HCT116 (cell line): Measurements from ENCODE around the gene ATP11B. TPM values are rescaled to one million over a fixed set of nuclear protein-coding genes. Genes with fewer than 3 reads are reported as not detected.

ENCODE experiments used
- ATAC-seq: fragments of 200-7000 bp; cut with Tn5 transposase; 2 replicates; pipeline ENCODE4 v1.9.1; 2020; ENCODE audit warnings: mild to moderate bottlenecking, moderate library complexity
- BruUV-seq: library from RNA; stranded (reverse); fragments of 400-500 nt; replicated peaks from 2 replicates; lab custom pipeline; 2021; lab: Mats Ljungman, UMichigan
- CTCF ChIA-PET: fragments of 300-600 bp; sonication (Branson Sonifier 250); formaldehyde crosslinking; loops from one replicate; lab custom pipeline; 2021; ENCODE audit warnings: antibody characterized with exemption; lab: Charles Lee
- POLR2A ChIA-PET: fragments of 300-600, 350-600 bp; sonication (Branson Sonifier 250); formaldehyde crosslinking; loops from one replicate; lab custom pipeline; 2021; ENCODE audit warnings: antibody characterized with exemption; lab: Charles Lee
- RAD21 ChIA-PET, 2 experiments: fragments of 300-600 bp; sonication (Branson Sonifier 250); formaldehyde crosslinking; loops; one replicate each; lab custom pipeline; 2023; ENCODE audit warnings: low total read pairs in 2 of 2; ENCODE audit not compliant: uncharacterized antibody in 2 of 2, unreplicated experiment in 2 of 2, low non-redundant PET in 1 of 2; lab: Charles Lee
- DNase-seq: peaks from one replicate; pipeline ENCODE4 v3.0.0-alpha.2; 2010; ENCODE audit warnings: low read depth, low spot score
- H2AFZ ChIP-seq: fragments of 200-600 bp; shearing (Covaris generic), sonication (generic); 2 replicates; pipeline ENCODE4 v1.6.1; 2017; ENCODE audit warnings: low read depth, mixed run types, mixed read lengths, antibody characterized with exemption, low read length; ENCODE audit not compliant: poor library complexity, severe bottlenecking
- H3K27ac ChIP-seq: 2 replicates; pipeline ENCODE4 v1.5.1; 2012; ENCODE audit warnings: low read depth, low read length
- H3K27me3 ChIP-seq: fragments of 200-600 bp; sonication (generic); 2 replicates; pipeline ENCODE4 v1.6.1; 2016; ENCODE audit warnings: mixed run types, low read length, mixed read lengths; ENCODE audit not compliant: insufficient read depth
- H3K36me3 ChIP-seq, 2 experiments: fragments of 200-500 bp in 1 of 2; fragments of 200-600 bp in 1 of 2; sonication (Bioruptor generic) in 1 of 2; sonication (generic) in 1 of 2; 2 replicates each; pipeline versions ENCODE4 v1.5.1 to v1.6.1; 2014 to 2016; ENCODE audit warnings: low read length in 2 of 2, inconsistent platforms in 1 of 2, mixed read lengths in 1 of 2, mixed run types in 1 of 2; ENCODE audit not compliant: insufficient read depth in 2 of 2, control insufficient read depth in 1 of 2
- H3K4me1 ChIP-seq, 2 experiments: fragments of 200-600 bp in 1 of 2; sonication (generic) in 1 of 2; 2 replicates each; pipeline versions ENCODE4 v1.5.1 to v1.6.1; 2012 to 2017; ENCODE audit warnings: low read length in 2 of 2, inconsistent platforms in 1 of 2, mild to moderate bottlenecking in 1 of 2, mixed read lengths in 1 of 2, mixed run types in 1 of 2, moderate library complexity in 1 of 2; ENCODE audit not compliant: insufficient read depth in 2 of 2, control insufficient read depth in 1 of 2
- H3K4me2 ChIP-seq: fragments of 200-600 bp; sonication (generic); 2 replicates; pipeline ENCODE4 v1.6.1; 2017; ENCODE audit warnings: mixed run types, low read length, mixed read lengths
- H3K4me3 ChIP-seq, 2 experiments: fragments of 200-600 bp in 1 of 2; sonication (generic) in 1 of 2; replicated peaks in 1 of 2; 2 replicates each; pipeline ENCODE4 v1.5.1; 2011 to 2016; ENCODE audit warnings: low read length in 2 of 2, control low read depth in 1 of 2, low read depth in 1 of 2, mild to moderate bottlenecking in 1 of 2, mixed read lengths in 1 of 2, mixed run types in 1 of 2
- H3K79me2 ChIP-seq: fragments of 200-600 bp; sonication (generic); 2 replicates; pipeline ENCODE4 v1.6.1; 2017; ENCODE audit warnings: mild to moderate bottlenecking, mixed run types, low read length, moderate library complexity, mixed read lengths; ENCODE audit not compliant: insufficient read depth
- H3K9ac ChIP-seq: fragments of 200-600 bp; sonication (generic); 2 replicates; pipeline ENCODE4 v1.6.1; 2016; ENCODE audit warnings: low read length, mixed read lengths
- H3K9me2 ChIP-seq: fragments of 200-600 bp; sonication (generic), shearing (Covaris generic); 2 replicates; pipeline ENCODE4 v1.6.1; 2017; ENCODE audit warnings: mixed run types, mild to moderate bottlenecking, moderate library complexity; ENCODE audit not compliant: insufficient read depth
- H3K9me3 ChIP-seq, 2 experiments: fragments of 200-500 bp in 1 of 2; fragments of 200-600 bp in 1 of 2; sonication (Bioruptor generic) in 1 of 2; sonication (generic) in 1 of 2; 2 replicates each; pipeline ENCODE4 v1.6.1; 2014 to 2017; ENCODE audit warnings: low read length in 2 of 2, mixed read lengths in 2 of 2, inconsistent platforms in 1 of 2, low read depth in 1 of 2, mild to moderate bottlenecking in 1 of 2, mixed run types in 1 of 2, moderate library complexity in 1 of 2; ENCODE audit not compliant: control insufficient read depth in 1 of 2, insufficient read depth in 1 of 2
- H4K20me1 ChIP-seq: fragments of 200-600 bp; sonication (generic), shearing (Covaris generic); 2 replicates; pipeline ENCODE4 v1.6.1; 2017; ENCODE audit warnings: mixed run types, mild to moderate bottlenecking, moderate library complexity; ENCODE audit not compliant: insufficient read depth
- CBX3 ChIP-seq: IDR thresholded peaks from 2 replicates; pipeline ENCODE4 v1.6.1; 2012; ENCODE audit warnings: low read depth
- CEBPB ChIP-seq: IDR thresholded peaks from 2 replicates; pipeline ENCODE4 v1.6.1; 2012; ENCODE audit warnings: low read depth
- EGR1 ChIP-seq: IDR thresholded peaks from 2 replicates; pipeline ENCODE4 v1.6.1; 2012; ENCODE audit warnings: low read depth
- ELF1 ChIP-seq: IDR thresholded peaks from 2 replicates; pipeline ENCODE4 v1.6.1; 2012; ENCODE audit warnings: low read depth, borderline replicate concordance
- EZH2phosphoT487 ChIP-seq: fragments of 200-600 bp; IDR thresholded peaks from 2 replicates; pipeline ENCODE4 v1.6.1; 2018; ENCODE audit warnings: antibody characterized with exemption, borderline replicate concordance
- FOSL1 ChIP-seq: IDR thresholded peaks from 2 replicates; pipeline ENCODE4 v1.6.1; 2012; ENCODE audit warnings: low read depth
- JUND ChIP-seq: IDR thresholded peaks from 2 replicates; pipeline ENCODE4 v1.6.1; 2012
- POLR2AphosphoS5 ChIP-seq: IDR thresholded peaks from 2 replicates; pipeline ENCODE4 v1.6.1; 2011; ENCODE audit warnings: mild to moderate bottlenecking, low read depth, low read length, moderate library complexity
- RAD21 ChIP-seq: IDR thresholded peaks from 2 replicates; pipeline ENCODE4 v1.6.1; 2012; ENCODE audit warnings: low read depth, mild to moderate bottlenecking
- SIN3A ChIP-seq: IDR thresholded peaks from 2 replicates; pipeline ENCODE4 v1.6.1; 2012; ENCODE audit warnings: low read depth
- SP1 ChIP-seq: IDR thresholded peaks from 2 replicates; pipeline ENCODE4 v1.6.1; 2012; ENCODE audit warnings: low read depth
- SRF ChIP-seq: IDR thresholded peaks from 2 replicates; pipeline ENCODE4 v1.6.1; 2012; ENCODE audit warnings: low read depth
- TCF7L2 ChIP-seq: IDR thresholded peaks from 2 replicates; pipeline ENCODE4 v1.7.0; 2011; ENCODE audit warnings: borderline replicate concordance, inconsistent platforms; ENCODE audit not compliant: insufficient read depth, insufficient read length; ENCODE audit errors: extremely low read depth
- ZNF274 ChIP-seq: fragments of 200-500 bp; sonication (Bioruptor generic); IDR thresholded peaks from 2 replicates; pipeline ENCODE4 v1.6.1; 2014; ENCODE audit warnings: mild to moderate bottlenecking, low read depth, low read length, inconsistent platforms
- intact Hi-C: fragments of 100-400 bp; cut with micrococcal nuclease; formaldehyde crosslinking; loops from 2 replicates; pipeline ENCODE4 v1.10.0; 2022
- total RNA-seq: library from RNA; stranded (reverse); gene quantifications from one replicate; pipeline ENCODE4 v1.2.1, GENCODE V29; 2021; ENCODE audit not compliant: unreplicated experiment
- TF ChIP-seq, protein P1 (sequence below): IDR thresholded peaks from 2 replicates; pipeline ENCODE4 v1.6.1; 2012; ENCODE audit warnings: low read depth
- TF ChIP-seq, protein P2 (sequence below), 3 experiments: fragments of 200-600 bp in 1 of 3; sonication (generic) in 1 of 3; IDR thresholded peaks in 2 of 3; conservative IDR thresholded peaks in 1 of 3; 2 replicates each; pipeline ENCODE4 v1.5.1; 2012 to 2017; ENCODE audit warnings: low read depth in 2 of 3, low read length in 2 of 3, antibody characterized with exemption in 1 of 3, borderline replicate concordance in 1 of 3, control low read depth in 1 of 3, mild to moderate bottlenecking in 1 of 3, mixed read lengths in 1 of 3, mixed run types in 1 of 3, moderate library complexity in 1 of 3; ENCODE audit not compliant: insufficient read depth in 1 of 3
- TF ChIP-seq, protein P3 (sequence below): IDR thresholded peaks from 2 replicates; pipeline ENCODE4 v1.6.1; 2012

The ATP11B gene
- total RNA-seq, 1 experiment from 2014 or later, result 53.0 TPM

DNA sequence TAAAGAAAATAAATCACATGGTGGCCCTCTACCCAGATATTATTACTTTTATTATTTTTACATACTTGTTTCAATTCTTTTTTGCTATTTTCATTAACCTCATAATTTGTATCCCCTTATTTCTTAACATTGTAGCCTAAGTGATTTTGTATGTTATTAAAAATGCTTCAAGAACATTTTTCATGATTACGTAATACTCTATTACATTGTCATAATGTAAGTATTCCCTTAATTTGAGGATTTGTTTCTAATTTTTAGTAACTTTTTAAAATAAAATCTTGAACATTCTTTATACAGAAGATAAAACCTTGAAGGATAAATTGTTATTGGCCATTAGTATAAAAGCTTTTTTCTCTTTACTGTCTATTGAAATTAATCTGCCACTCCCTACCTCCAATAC, 98.1 kb downstream of the ATP11B start:
- DNase-seq (no peak), ATAC-seq (no peak)
- no peaks in the 10 kb centered on the region for H3K9me2 ChIP-seq
- ChIA-PET RAD21 (no interaction called here), CTCF (no interaction called here), POLR2A (no interaction called here)
- no peaks in the 10 kb centered on the region for H3K9me3 ChIP-seq
- no peaks in the 10 kb centered on the region for H3K36me3 ChIP-seq
- intact Hi-C loops, result no loop called here
- no peak overlapping the region for H3K27ac ChIP-seq
- H3K79me2 ChIP-seq, result no peaks in the 10 kb centered on the region
- no TSS peak for BruUV-seq
- H3K4me2 ChIP-seq, result no peak overlapping the region
- H3K9ac ChIP-seq, result no peak overlapping the region
- no peak overlapping the region for H3K4me3 ChIP-seq
- TF ChIP-seq EGR1 (no peak), SRF (no peak), ZNF274 (no peak), FOSL1 (no peak), CEBPB (no peak), SP1 (no peak), TCF7L2 (no peak), RAD21 (no peak), JUND (no peak), SIN3A (no peak), CBX3 (no peak), POLR2AphosphoS5 (no peak), EZH2phosphoT487 (no peak), ELF1 (no peak)
- TF ChIP-seq, protein P1, sequence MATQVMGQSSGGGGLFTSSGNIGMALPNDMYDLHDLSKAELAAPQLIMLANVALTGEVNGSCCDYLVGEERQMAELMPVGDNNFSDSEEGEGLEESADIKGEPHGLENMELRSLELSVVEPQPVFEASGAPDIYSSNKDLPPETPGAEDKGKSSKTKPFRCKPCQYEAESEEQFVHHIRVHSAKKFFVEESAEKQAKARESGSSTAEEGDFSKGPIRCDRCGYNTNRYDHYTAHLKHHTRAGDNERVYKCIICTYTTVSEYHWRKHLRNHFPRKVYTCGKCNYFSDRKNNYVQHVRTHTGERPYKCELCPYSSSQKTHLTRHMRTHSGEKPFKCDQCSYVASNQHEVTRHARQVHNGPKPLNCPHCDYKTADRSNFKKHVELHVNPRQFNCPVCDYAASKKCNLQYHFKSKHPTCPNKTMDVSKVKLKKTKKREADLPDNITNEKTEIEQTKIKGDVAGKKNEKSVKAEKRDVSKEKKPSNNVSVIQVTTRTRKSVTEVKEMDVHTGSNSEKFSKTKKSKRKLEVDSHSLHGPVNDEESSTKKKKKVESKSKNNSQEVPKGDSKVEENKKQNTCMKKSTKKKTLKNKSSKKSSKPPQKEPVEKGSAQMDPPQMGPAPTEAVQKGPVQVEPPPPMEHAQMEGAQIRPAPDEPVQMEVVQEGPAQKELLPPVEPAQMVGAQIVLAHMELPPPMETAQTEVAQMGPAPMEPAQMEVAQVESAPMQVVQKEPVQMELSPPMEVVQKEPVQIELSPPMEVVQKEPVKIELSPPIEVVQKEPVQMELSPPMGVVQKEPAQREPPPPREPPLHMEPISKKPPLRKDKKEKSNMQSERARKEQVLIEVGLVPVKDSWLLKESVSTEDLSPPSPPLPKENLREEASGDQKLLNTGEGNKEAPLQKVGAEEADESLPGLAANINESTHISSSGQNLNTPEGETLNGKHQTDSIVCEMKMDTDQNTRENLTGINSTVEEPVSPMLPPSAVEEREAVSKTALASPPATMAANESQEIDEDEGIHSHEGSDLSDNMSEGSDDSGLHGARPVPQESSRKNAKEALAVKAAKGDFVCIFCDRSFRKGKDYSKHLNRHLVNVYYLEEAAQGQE, result no peak
- TF ChIP-seq, protein P2, sequence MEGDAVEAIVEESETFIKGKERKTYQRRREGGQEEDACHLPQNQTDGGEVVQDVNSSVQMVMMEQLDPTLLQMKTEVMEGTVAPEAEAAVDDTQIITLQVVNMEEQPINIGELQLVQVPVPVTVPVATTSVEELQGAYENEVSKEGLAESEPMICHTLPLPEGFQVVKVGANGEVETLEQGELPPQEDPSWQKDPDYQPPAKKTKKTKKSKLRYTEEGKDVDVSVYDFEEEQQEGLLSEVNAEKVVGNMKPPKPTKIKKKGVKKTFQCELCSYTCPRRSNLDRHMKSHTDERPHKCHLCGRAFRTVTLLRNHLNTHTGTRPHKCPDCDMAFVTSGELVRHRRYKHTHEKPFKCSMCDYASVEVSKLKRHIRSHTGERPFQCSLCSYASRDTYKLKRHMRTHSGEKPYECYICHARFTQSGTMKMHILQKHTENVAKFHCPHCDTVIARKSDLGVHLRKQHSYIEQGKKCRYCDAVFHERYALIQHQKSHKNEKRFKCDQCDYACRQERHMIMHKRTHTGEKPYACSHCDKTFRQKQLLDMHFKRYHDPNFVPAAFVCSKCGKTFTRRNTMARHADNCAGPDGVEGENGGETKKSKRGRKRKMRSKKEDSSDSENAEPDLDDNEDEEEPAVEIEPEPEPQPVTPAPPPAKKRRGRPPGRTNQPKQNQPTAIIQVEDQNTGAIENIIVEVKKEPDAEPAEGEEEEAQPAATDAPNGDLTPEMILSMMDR (IDR thresholded peaks at IDR 0.05 in 2 of 3, conservative IDR thresholded peaks at IDR 0.05 in 1 of 3; ENCODE audit: borderline replicate concordance in 1 of 3, insufficient read depth in 1 of 3, low read depth in 2 of 3, low read length in 2 of 3), result no peak
- TF ChIP-seq, protein P3, sequence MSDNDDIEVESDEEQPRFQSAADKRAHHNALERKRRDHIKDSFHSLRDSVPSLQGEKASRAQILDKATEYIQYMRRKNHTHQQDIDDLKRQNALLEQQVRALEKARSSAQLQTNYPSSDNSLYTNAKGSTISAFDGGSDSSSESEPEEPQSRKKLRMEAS, result no peak
- no peak overlapping the region for H2AFZ ChIP-seq
- no peaks in the 10 kb centered on the region for H3K27me3 ChIP-seq
- no peaks in the 10 kb centered on the region for H4K20me1 ChIP-seq
- H3K4me1 ChIP-seq, result no peaks in the 10 kb centered on the region
